GM13976 (cell line): ENCODE results near the gene RPH3AL.

ENCODE experiments used
- DNase-seq: peaks from one replicate; pipeline ENCODE4 v3.0.0; 2012; ENCODE audit warnings: low spot score
- CTCF ChIP-seq: IDR thresholded peaks from 2 replicates; pipeline ENCODE4 v1.5.1; 2012; ENCODE audit warnings: borderline replicate concordance, mild to moderate bottlenecking; ENCODE audit not compliant: insufficient read depth; ENCODE audit errors: extremely low read depth, missing control alignments, control extremely low read depth
- in situ Hi-C: fragments of 300-500 bp; cut with MboI; formaldehyde crosslinking; loops from one replicate; pipeline ENCODE4 v1.12.0; 2022; ENCODE audit warnings: low sequenced_read_pairs, mixed read lengths, inconsistent platforms; ENCODE audit not compliant: unreplicated experiment

Gene RPH3AL

GRCh38 chr17:385178-385835, 32.7 kb upstream of the RPH3AL start:
- TF ChIP-seq CTCF, result no peak
- in situ Hi-C loops, result no loop called here
- DNase-seq, result peak; percentile 51

- no peak for DNase-seq
- in situ Hi-C loops, result no loop called here
These were observed 32.1 kb upstream of the RPH3AL start for GRCh38 chr17:384622-385177.

GRCh38 chr17:383771-384621, 31.4 kb upstream of the RPH3AL start:
- TF ChIP-seq CTCF, result no peak
- DNase-seq, result no peak
- in situ Hi-C loops, result no loop called here

More at GRCh38 chr17:384622-385177, 32.1 kb upstream of the RPH3AL start:
- TF ChIP-seq CTCF, result no peak

- no peak for TF ChIP-seq CTCF
- in situ Hi-C loops, result no loop called here
- DNase-seq, result no peak
These were observed 30.3 kb upstream of the RPH3AL start for GRCh38 chr17:382644-383533.

- no peak for TF ChIP-seq CTCF
- DNase-seq, result no peak
- in situ Hi-C loops, result no loop called here
These were observed 29.5 kb upstream of the RPH3AL start for GRCh38 chr17:381941-382643.
